K562 (cell line): ENCODE results near the gene BBC3. TPM values are rescaled to one million over a fixed set of nuclear protein-coding genes. Genes with fewer than 3 reads are reported as not detected.

Source experiments
- ATAC-seq: fragments of 200-7000 bp; cut with Tn5 transposase; 3 replicates; pipeline ENCODE4 v1.9.1; 2020; ENCODE audit warnings: moderate library complexity
- BruUV-seq: library from RNA; stranded (reverse); fragments of 400-500 nt; replicated peaks from 2 replicates; lab custom pipeline; 2021; lab: Mats Ljungman, UMichigan
- CTCF ChIA-PET: fragments of 300-600 bp; formaldehyde crosslinking; extraction: SDS; loops from one replicate; lab custom pipeline; 2021; ENCODE audit warnings: low intra/inter-chr PET ratio; lab: Yijun Ruan, JAX
- POLR2A ChIA-PET: fragments of 300-600, 350-650 bp; sonication (Branson Sonifier 250); formaldehyde crosslinking; extraction: SDS; loops from one replicate; lab custom pipeline; 2021; ENCODE audit warnings: antibody characterized with exemption, inconsistent platforms; lab: Yijun Ruan, JAX
- DNase-seq, 4 experiments: peaks; one replicate each; pipeline versions ENCODE4 v3.0.0 to v3.0.0-alpha.2; 2011 to 2018; ENCODE audit warnings: low spot score in 3 of 4, mixed read lengths in 3 of 4; ENCODE audit errors: extremely low read depth in 1 of 4
- FAIRE-seq: peaks from 2 replicates; lab custom pipeline; 2011; peaks lifted over from hg19 to GRCh38; lab: Jason Lieb, UNC
- H2AFZ ChIP-seq: 2 replicates; pipeline ENCODE4 v1.6.0; 2011; ENCODE audit warnings: low read depth, low read length, control low read depth, inconsistent platforms
- H3K27ac ChIP-seq: fragments of 200-600 bp; 3 replicates; pipeline ENCODE4 v1.8.0; 2011; ENCODE audit warnings: low read depth, mild to moderate bottlenecking, control low read depth, inconsistent platforms, low read length, moderate library complexity, mixed read lengths; ENCODE audit errors: extremely low read depth
- H3K27me3 ChIP-seq, 2 experiments: fragments of 300-600 bp in 1 of 2; 2 replicates in 1 of 2; 3 replicates in 1 of 2; pipeline versions ENCODE4 v1.6.0 to v1.8.0; 2011; ENCODE audit warnings: inconsistent platforms in 2 of 2, low read length in 2 of 2, mild to moderate bottlenecking in 1 of 2, mixed read lengths in 1 of 2, moderate library complexity in 1 of 2; ENCODE audit not compliant: control insufficient read depth in 2 of 2, insufficient read depth in 2 of 2
- H3K36me3 ChIP-seq: fragments of 300-600 bp; 3 replicates; pipeline ENCODE4 v1.8.0; 2011; ENCODE audit warnings: mild to moderate bottlenecking, low read length, inconsistent platforms; ENCODE audit not compliant: control insufficient read depth, insufficient read depth
- H3K4me1 ChIP-seq, 2 experiments: fragments of 200-600 bp in 1 of 2; replicated peaks in 1 of 2; 2 replicates in 1 of 2; 3 replicates in 1 of 2; pipeline versions ENCODE4 v1.5.1 to v1.8.0; 2011; ENCODE audit warnings: inconsistent platforms in 2 of 2, low read length in 2 of 2, mild to moderate bottlenecking in 1 of 2, mixed read lengths in 1 of 2, moderate library complexity in 1 of 2; ENCODE audit not compliant: control insufficient read depth in 2 of 2, insufficient read depth in 2 of 2
- H3K4me2 ChIP-seq: 2 replicates; pipeline ENCODE4 v1.6.1; 2011; ENCODE audit warnings: low read length, control low read depth, inconsistent platforms, mixed read lengths; ENCODE audit not compliant: insufficient read depth
- H3K4me3 ChIP-seq: fragments of 200-600 bp; sonication (generic), shearing (Covaris generic); 2 replicates; pipeline ENCODE4 v1.5.1; 2016; ENCODE audit warnings: control low read depth, inconsistent platforms
- H3K79me2 ChIP-seq: fragments of 200-600 bp; 3 replicates; pipeline ENCODE4 v1.8.0; 2011; ENCODE audit warnings: low read length, inconsistent platforms; ENCODE audit not compliant: control insufficient read depth, insufficient read depth
- H3K9ac ChIP-seq, 2 experiments: 2 replicates each; pipeline versions ENCODE4 v1.6.0 to v1.6.1; 2011; ENCODE audit warnings: low read depth in 2 of 2, low read length in 2 of 2, control low read depth in 1 of 2, inconsistent platforms in 1 of 2, mild to moderate bottlenecking in 1 of 2, mixed read lengths in 1 of 2; ENCODE audit not compliant: insufficient read depth in 1 of 2
- H3K9me1 ChIP-seq: one replicate; pipeline ENCODE4 v1.6.0; 2011; ENCODE audit warnings: inconsistent platforms, mild to moderate bottlenecking, low read length, moderate library complexity; ENCODE audit not compliant: control insufficient read depth, insufficient read depth
- H3K9me3 ChIP-seq: replicated peaks from 2 replicates; pipeline ENCODE4 v1.5.1; 2011; ENCODE audit warnings: low read depth, low read length, inconsistent platforms; ENCODE audit not compliant: control insufficient read depth, insufficient read depth
- H4K20me1 ChIP-seq: replicated peaks from 2 replicates; pipeline ENCODE4 v1.6.1; 2011; ENCODE audit warnings: low read length, inconsistent platforms, mixed read lengths; ENCODE audit not compliant: control insufficient read depth, insufficient read depth
- ARHGAP35 ChIP-seq: fragments of 450-650 bp; IDR thresholded peaks from 2 replicates; pipeline ENCODE4 v1.6.1; 2018; ENCODE audit not compliant: partially characterized antibody
- ARID2 ChIP-seq: fragments of 450-650 bp; IDR thresholded peaks from 2 replicates; pipeline ENCODE4 v1.6.1; 2017; ENCODE audit warnings: antibody characterized with exemption, mild to moderate bottlenecking
- E4F1 ChIP-seq: fragments of 250-450 bp; sonication (Bioruptor Pico); IDR thresholded peaks from 2 replicates; pipeline ENCODE4 v1.5.0; 2021; ENCODE audit warnings: mild to moderate bottlenecking, borderline replicate concordance
- FOXP1 ChIP-seq: sonication (generic); formaldehyde crosslinking; IDR thresholded peaks from 2 replicates; pipeline ENCODE4 v1.8.0; 2022; ENCODE audit warnings: mild to moderate bottlenecking, missing genetic modification reagents
- ILF3 ChIP-seq: fragments of 450-650 bp; IDR thresholded peaks from 2 replicates; pipeline ENCODE4 v1.6.1; 2018; ENCODE audit warnings: antibody characterized with exemption, mild to moderate bottlenecking, moderate library complexity, borderline replicate concordance
- MTA2 ChIP-seq: fragments of 450-650 bp; IDR thresholded peaks from 2 replicates; pipeline ENCODE4 v1.6.1; 2016; ENCODE audit warnings: low read depth
- RBM39 ChIP-seq: fragments of 200-400 bp; formaldehyde crosslinking; optimal IDR thresholded peaks from 2 replicates; pipeline ENCODE3; 2018; ENCODE audit warnings: low read depth, low read length
- SAP30 ChIP-seq: fragments of 200-600 bp; sonication (generic); IDR thresholded peaks from 2 replicates; pipeline ENCODE4 v1.6.1; 2012; ENCODE audit warnings: borderline replicate concordance, low read depth, mild to moderate bottlenecking, moderate library complexity, low read length, control low read depth, inconsistent platforms; ENCODE audit not compliant: insufficient read depth, poor library complexity, severe bottlenecking
- SMAD3 ChIP-seq: fragments of 450-650 bp; formaldehyde crosslinking; conservative IDR thresholded peaks from 2 replicates; pipeline ENCODE4 v1.4.0; 2020; ENCODE audit warnings: mild to moderate bottlenecking
- XRCC4 ChIP-seq: IDR thresholded peaks from one replicate; pipeline ENCODE4 v1.6.1; 2011; ENCODE audit not compliant: insufficient read depth, insufficient read length; ENCODE audit errors: extremely low read depth
- ZFX ChIP-seq: sonication (generic); formaldehyde crosslinking; IDR thresholded peaks from 2 replicates; pipeline ENCODE4 v1.8.0; 2022; ENCODE audit warnings: mild to moderate bottlenecking, missing genetic modification reagents, moderate library complexity
- ZNF511 ChIP-seq: sonication (generic); formaldehyde crosslinking; IDR thresholded peaks from 2 replicates; pipeline ENCODE4 v1.8.0; 2022; ENCODE audit warnings: mild to moderate bottlenecking, missing genetic modification reagents
- ZNF740 ChIP-seq, 3 experiments: fragments of 200-800 bp in 1 of 3; sonication (Bioruptor generic) in 1 of 3; sonication (generic) in 1 of 3; formaldehyde crosslinking in 1 of 3; IDR thresholded peaks; 2 replicates each; pipeline versions ENCODE4 v1.6.1 to v1.8.0; 2016 to 2022; ENCODE audit warnings: mild to moderate bottlenecking in 2 of 3, missing compliant biosample characterization in 2 of 3, missing genetic modification characterization in 2 of 3, missing genetic modification reagents in 1 of 3
- WGBS: fragments of 100-300 bp; shearing (Covaris generic); methylation state at CpG from one replicate; pipeline ENCODE4 v1.1.6; 2016; ENCODE audit warnings: low coverage, mixed read lengths; ENCODE audit not compliant: insufficient coverage; ENCODE audit errors: missing lambda C conversion rate; 5-methylcytosine and 5-hydroxymethylcytosine counted together
- in situ Hi-C: fragments of 300-500 bp; cut with MboI; formaldehyde crosslinking; loops from 4 replicates; pipeline ENCODE4 v1.15.0; 2018; ENCODE audit warnings: inconsistent platforms, mixed read lengths
- intact Hi-C: fragments of 100-400 bp; cut with micrococcal nuclease; formaldehyde crosslinking; loops from 2 replicates; pipeline ENCODE4 v1.14.2; 2022
- polyA plus RNA-seq, 8 experiments: library from polyadenylated mRNA; depleted of rRNA in 4 of 8; stranded (reverse) in 5 of 8; unstranded in 3 of 8; fragments of >200 nt; fragmentation: Nextera tagmentation in 2 of 8; fragmentation: Illumina TruSeq in 1 of 8; extraction: Ambion mirVana in 2 of 8; extraction: Trizol in 1 of 8; gene quantifications; 2 replicates each; pipeline versions ENCODE4 v1.2.1 to v1.2.3, GENCODE V29; 2011 to 2014; ENCODE audit warnings: inconsistent platforms in 1 of 8, missing spikeins in 1 of 8
- total RNA-seq, 7 experiments: library from RNA; depleted of rRNA in 6 of 7; stranded (reverse); fragments of >200 nt in 6 of 7; fragmentation: Illumina TruSeq in 2 of 7; extraction: Trizol in 2 of 7; gene quantifications; 2 replicates each; pipeline versions ENCODE4 v1.2.1 to v1.2.3, GENCODE V29; 2011 to 2021; ENCODE audit warnings: low replicate concordance in 1 of 7

BBC3 gene
- total and polyA plus RNA-seq, 9 of the 15 experiments (the other 6 are each of a cell fraction or from before 2014, with no cell fraction given) = 0.15 to 30.7 (median 4.8) TPM

- TF ChIP-seq FOXP1 (CRISPR knock-in tag) = 0 out of 2 replicates have a peak, but pooled peaks have one; percentile 32
- TF ChIP-seq ARID2 = no peak
- no peak for TF ChIP-seq ILF3
- peak; percentile 29; the same call in 1 of the 2 replicates for TF ChIP-seq ZNF511 (CRISPR knock-in tag)
- TF ChIP-seq SAP30 = peak; percentile 54
- TF ChIP-seq RBM39 = peak; percentile 84
Measured at GRCh38 chr19:47257411-47258169, 26.6 kb upstream of the BBC3 start (continued).

- DNase-seq (peak; percentile 96 to 99 (median 97)), ATAC-seq (peak; percentile 89)
- BruUV-seq = no TSS peak
- TF ChIP-seq ARHGAP35 = no peak
- TF ChIP-seq SMAD3 (CRISPR knock-in tag) = no peak
- no peak for TF ChIP-seq XRCC4
- no peak for TF ChIP-seq E4F1 (CRISPR knock-in tag)
- TF ChIP-seq MTA2 = no peak
- peak; percentile 79 for TF ChIP-seq ZNF740 (CRISPR knock-in tag; IDR thresholded peaks at IDR 0.05)
- peak in 1 of 2 experiments; percentile 78; a peak in 2 of 4 replicates for TF ChIP-seq ZNF740 (tag; IDR thresholded peaks at IDR 0.05)
- no peak for TF ChIP-seq ZFX (CRISPR knock-in tag)
Measured at GRCh38 chr19:47256693-47257410, 25.9 kb upstream of the BBC3 start.

More at GRCh38 chr19:47256693-47257410, 25.9 kb upstream of the BBC3 start:
- CTCF ChIA-PET = interaction anchor here (0.6 to 1.0 kb wide), 3 partner anchors 13 to 316 kb away, joined by 3 to 4 read pairs (median 4); no protein-coding TSS in a partner anchor
- in situ Hi-C loops = no loop called here
- Histone ChIP-seq H3K4me2 (peak overlapping the region; percentile 99; the same call in 1 of the 2 replicates), H3K27me3 (no peaks in the 10 kb centered on the region), H3K36me3 (peaks cover 35% of the 10 kb centered on the region; the same call in 2 of the 3 replicates), H3K9me3 (no peaks in the 10 kb centered on the region; the same call in 1 of the 2 replicates), H3K9me1 (no peaks in the 10 kb centered on the region), H3K9ac (peak overlapping the region; percentile 92 to 93; a peak in 3 of 4 replicates), H3K4me3 (peak overlapping the region; percentile 53), H3K4me1 (peaks cover 8 to 29% of the 10 kb centered on the region in 2 experiments; a peak in 4 of 5 replicates), H4K20me1 (peaks cover 7% of the 10 kb centered on the region; the same call in 1 of the 2 replicates), H2AFZ (0 out of 2 replicates have a peak overlapping the region, but pooled peaks have one; percentile 87), H3K79me2 (peaks cover 38% of the 10 kb centered on the region), H3K27ac (peak overlapping the region; percentile 96)
- POLR2A ChIA-PET = interaction anchor here (0.6 to 2.9 kb wide), 20 partner anchors 10 to 521 kb away, joined by 3 to 48 read pairs (median 4); partner anchors contain the start of genes INAFM1 and SAE1
- FAIRE-seq = peak; percentile 99
- intact Hi-C loops = loop anchor here (1.0 kb wide), 1 partner anchor 17 kb away; the partner anchor contains the start of gene INAFM1
- WGBS = 1% methylated on average over 14 of the region's 52 CpGs
